Activated B cell treated with CpG ODN at 0.5 μM for 24 hours (primary cell): ENCODE data around the gene BRIP1. TPM values are rescaled to one million over a fixed set of nuclear protein-coding genes. Genes with fewer than 3 reads are reported as not detected.
"Not testable (repeated sequence)": the region's sequence is repeated elsewhere in the genome, so short reads cannot be mapped to it uniquely, and the experiment has no call there.

Source experiments
- ATAC-seq: fragments of 200-7000 bp; cut with Tn5 transposase; one replicate; pipeline ENCODE4 v1.10.0; 2021; ENCODE audit warnings: low read depth, mild to moderate bottlenecking, moderate library complexity
- CTCF ChIA-PET: fragments of 350-600 bp; sonication (Branson Sonifier 250); formaldehyde crosslinking; loops from one replicate; lab custom pipeline; 2021; ENCODE audit warnings: antibody characterized with exemption; lab: Charles Lee
- POLR2A ChIA-PET: fragments of 350-600 bp; sonication (Branson Sonifier 250); formaldehyde crosslinking; loops from one replicate; lab custom pipeline; 2021; ENCODE audit warnings: antibody characterized with exemption; lab: Charles Lee
- DNase-seq: peaks from one replicate; pipeline ENCODE4 v3.0.0; 2022
- H3K27ac Mint-ChIP-seq: one replicate; pipeline ENCODE4 v1.8.0; 2020; ENCODE audit warnings: mixed read lengths
- H3K27me3 Mint-ChIP-seq: one replicate; pipeline ENCODE4 v1.8.0; 2021; ENCODE audit warnings: mixed read lengths
- H3K36me3 Mint-ChIP-seq: one replicate; pipeline ENCODE4 v1.8.0; 2021; ENCODE audit warnings: low read depth, mixed read lengths
- H3K4me1 Mint-ChIP-seq: one replicate; pipeline ENCODE4 v1.8.0; 2021; ENCODE audit warnings: mixed read lengths
- H3K4me3 Mint-ChIP-seq: one replicate; pipeline ENCODE4 v1.8.0; 2020; ENCODE audit warnings: mild to moderate bottlenecking, mixed read lengths
- H3K9me3 Mint-ChIP-seq: one replicate; pipeline ENCODE4 v1.8.0; 2020; ENCODE audit warnings: mixed read lengths
- CTCF ChIP-seq: fragments of 200-600 bp; IDR thresholded peaks from one replicate; pipeline ENCODE4 v1.8.0; 2022; ENCODE audit warnings: antibody characterized with exemption, mild to moderate bottlenecking
- intact Hi-C: fragments of 100-400 bp; cut with micrococcal nuclease; formaldehyde crosslinking; loops from one replicate; pipeline ENCODE4 v1.15.1; 2024
- total RNA-seq: library from RNA; stranded (reverse); gene quantifications from 2 replicates; pipeline ENCODE4 v1.2.3, GENCODE V29; 2022

Gene BRIP1
- total RNA-seq, 1 donor from 2014 or later: 2.5 TPM

GRCh38 chr17:61868074-61868473 is 4.7 kb upstream of the BRIP1 start:
- Mint-ChIP-seq H3K4me3 (no peak overlapping the region), H3K27me3 (no peaks in the 10 kb centered on the region)
- intact Hi-C loops: no loop called here

GRCh38 chr17:61867033-61867432 is 3.7 kb upstream of the BRIP1 start:
- Mint-ChIP-seq H3K4me3 (no peak overlapping the region), H3K9me3 (no peaks in the 10 kb centered on the region), H3K27me3 (no peaks in the 10 kb centered on the region), H3K4me1 (peaks cover 15% of the 10 kb centered on the region), H3K27ac (no peak overlapping the region), H3K36me3 (peaks cover 34% of the 10 kb centered on the region)
- POLR2A ChIA-PET: no interaction called here
- intact Hi-C loops: no loop called here
- DNase-seq (no peak), ATAC-seq (no peak)
- CTCF ChIA-PET: no interaction called here
- TF ChIP-seq CTCF: no peak

More at GRCh38 chr17:61868074-61868473, 4.7 kb upstream of the BRIP1 start:
- ChIA-PET POLR2A (interaction anchor here (0.6 kb wide), 1 partner anchor 1754 kb away, joined by 5 read pairs; no protein-coding TSS in a partner anchor), CTCF (no interaction called here)
- Mint-ChIP-seq H3K36me3 (peaks cover 39% of the 10 kb centered on the region), H3K9me3 (no peaks in the 10 kb centered on the region), H3K27ac (no peak overlapping the region), H3K4me1 (peaks cover 8% of the 10 kb centered on the region)
- no peak for TF ChIP-seq CTCF
- no peak for DNase-seq
- ATAC-seq: no peak

DNA sequence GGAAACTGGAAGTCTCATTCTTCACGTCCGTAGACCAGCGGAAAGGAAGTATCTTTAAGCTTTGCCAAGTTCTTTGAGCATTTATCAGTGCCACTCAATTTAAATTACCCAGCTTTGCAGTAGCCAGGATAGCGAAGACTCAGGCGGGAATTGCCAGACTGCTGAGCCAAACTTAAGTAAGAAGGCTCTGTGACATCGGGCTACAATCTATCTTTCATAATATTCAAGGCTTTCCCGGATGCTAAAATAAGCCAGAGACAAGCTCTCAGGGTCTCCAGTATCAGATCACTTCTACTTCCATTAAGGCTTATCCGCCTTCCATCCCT is 436 bp upstream of the BRIP1 start:
- intact Hi-C loops: loop anchor here (1.0 to 5.0 kb wide), 5 partner anchors 65 to 1186 kb away; partner anchors contain the start of genes BCAS3, MED13 and TANC2

DNA sequence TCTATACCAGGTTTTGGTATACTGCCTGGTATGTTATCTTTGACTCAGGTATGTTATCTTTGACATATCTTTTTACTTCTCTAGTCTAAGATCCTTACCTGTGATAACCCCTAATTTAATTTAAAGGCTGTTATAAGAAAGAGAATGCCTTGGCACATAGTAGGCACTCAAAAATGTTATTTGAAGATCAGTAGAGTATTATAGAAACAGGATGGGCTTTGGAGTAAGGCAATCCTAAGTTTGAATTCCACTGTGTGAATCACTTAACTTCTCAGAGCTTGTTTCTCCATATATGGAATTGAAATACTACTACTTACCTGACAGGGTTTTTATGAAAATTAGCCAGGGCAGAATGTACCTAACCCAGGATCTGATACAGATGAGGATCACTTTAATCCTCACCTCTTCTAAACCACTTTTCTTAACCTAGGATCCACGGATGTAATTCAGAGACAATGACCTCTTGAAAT is 1.2 kb downstream of the BRIP1 start:
- no peak for DNase-seq
- no peak for TF ChIP-seq CTCF
- H3K27me3 Mint-ChIP-seq: no peaks in the 10 kb centered on the region
- H3K9me3 Mint-ChIP-seq: no peaks in the 10 kb centered on the region
- H3K36me3 Mint-ChIP-seq: peaks cover 10% of the 10 kb centered on the region
- ChIA-PET POLR2A (no interaction called here), CTCF (no interaction called here)
- no peak overlapping the region for H3K27ac Mint-ChIP-seq
- H3K4me1 Mint-ChIP-seq: peaks cover 18% of the 10 kb centered on the region
- H3K4me3 Mint-ChIP-seq: peak overlapping the region; percentile 94
- no peak for ATAC-seq
- intact Hi-C loops: loop anchor here (2.0 to 5.0 kb wide), 3 partner anchors 203 to 1185 kb away; partner anchors contain the start of genes BCAS3, MED13 and TANC2

More for the DNA sequence above, 436 bp upstream of the BRIP1 start:
- H3K27me3 Mint-ChIP-seq: no peaks in the 10 kb centered on the region
- TF ChIP-seq CTCF: no peak
- peak overlapping the region; percentile 83 for H3K27ac Mint-ChIP-seq
- ChIA-PET POLR2A (interaction anchor here (0.6 to 1.5 kb wide), 5 partner anchors 9 to 1186 kb away, joined by 3 to 9 read pairs (median 3); partner anchors contain the start of gene BCAS3), CTCF (no interaction called here)
- peaks cover 18% of the 10 kb centered on the region for H3K4me1 Mint-ChIP-seq
- peaks cover 16% of the 10 kb centered on the region for H3K36me3 Mint-ChIP-seq
- ATAC-seq: peak; percentile 20
- peak overlapping the region; percentile 94 for H3K4me3 Mint-ChIP-seq
- no peaks in the 10 kb centered on the region for H3K9me3 Mint-ChIP-seq
- DNase-seq: no peak

DNA sequence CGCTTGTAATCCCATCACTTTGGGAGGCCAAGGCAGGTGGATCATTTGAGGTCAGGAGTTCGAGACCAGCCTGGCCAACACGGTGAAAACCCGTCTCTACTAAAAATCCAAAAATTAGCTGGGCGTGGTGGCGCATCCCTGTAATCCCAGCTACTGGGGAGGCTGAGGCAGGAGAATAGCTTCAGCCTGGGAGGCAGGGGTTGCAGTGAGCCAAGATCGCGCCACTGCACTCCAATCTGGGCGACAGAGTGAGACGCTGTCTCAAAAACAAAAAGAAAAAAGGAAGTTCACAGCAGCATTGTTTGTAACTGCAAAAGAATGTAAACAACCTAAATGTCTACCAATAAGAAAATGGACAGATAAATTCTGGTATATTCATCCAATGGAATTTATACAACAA is 2.9 kb downstream of the BRIP1 start:
- H3K9me3 Mint-ChIP-seq, POLR2A ChIA-PET, H3K36me3 Mint-ChIP-seq, ATAC-seq, H3K4me3 Mint-ChIP-seq, H3K27ac Mint-ChIP-seq, H3K27me3 Mint-ChIP-seq, CTCF ChIA-PET, DNase-seq: not testable (repeated sequence)
- H3K4me1 Mint-ChIP-seq: peaks cover 18% of the 10 kb centered on the region
- intact Hi-C loops: loop anchor here (5.0 kb wide), 2 partner anchors 1107 to 1183 kb away; partner anchors contain the start of genes BCAS3 and TANC2
